ENCODE results near the gene CD109.
"Not testable (repeated sequence)": the region's sequence is repeated elsewhere in the genome, so short reads cannot be mapped to it uniquely, and the experiment has no call there.

Gene CD109

DNA sequence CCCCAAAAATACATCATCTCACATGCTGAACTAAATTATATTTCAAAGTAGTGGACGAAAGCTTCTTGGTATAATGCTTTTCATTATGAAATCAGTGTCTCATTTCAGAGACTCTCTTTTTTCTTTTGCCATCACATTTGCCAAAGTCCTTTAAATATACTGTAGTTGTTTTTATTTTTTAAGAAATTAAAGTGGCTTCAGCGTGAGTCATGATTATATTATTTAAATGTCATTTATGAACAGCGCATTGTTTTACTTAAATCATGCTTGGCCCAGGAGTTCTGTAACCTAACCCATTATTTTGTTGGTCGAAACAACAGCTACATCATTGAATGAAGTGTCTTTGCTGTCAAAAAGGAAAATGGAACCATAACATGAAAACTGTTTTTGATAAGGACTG, 100.9 kb downstream of the CD109 start:
- DNase-seq, result no peak

DNA sequence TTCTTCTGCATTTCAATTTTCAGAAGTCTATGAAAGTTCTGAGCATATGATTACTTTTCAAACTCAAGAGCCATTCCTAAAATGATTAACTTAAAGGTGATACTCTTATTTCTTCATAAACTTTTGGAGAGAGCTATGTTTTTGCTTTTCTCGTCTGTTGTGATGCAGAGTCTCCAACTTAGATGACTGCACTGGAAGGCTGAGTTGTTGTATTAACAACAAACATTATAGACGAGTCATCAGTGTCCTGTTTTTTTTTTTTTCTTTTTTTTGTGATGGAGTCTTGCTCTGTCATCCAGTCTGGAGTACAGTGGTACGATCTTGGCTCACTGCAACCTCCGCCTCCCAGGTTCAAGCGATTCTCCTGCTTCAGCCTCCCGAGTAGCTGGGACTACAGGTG, 101.9 kb downstream of the CD109 start:
- DNase-seq, result no peak

DNA sequence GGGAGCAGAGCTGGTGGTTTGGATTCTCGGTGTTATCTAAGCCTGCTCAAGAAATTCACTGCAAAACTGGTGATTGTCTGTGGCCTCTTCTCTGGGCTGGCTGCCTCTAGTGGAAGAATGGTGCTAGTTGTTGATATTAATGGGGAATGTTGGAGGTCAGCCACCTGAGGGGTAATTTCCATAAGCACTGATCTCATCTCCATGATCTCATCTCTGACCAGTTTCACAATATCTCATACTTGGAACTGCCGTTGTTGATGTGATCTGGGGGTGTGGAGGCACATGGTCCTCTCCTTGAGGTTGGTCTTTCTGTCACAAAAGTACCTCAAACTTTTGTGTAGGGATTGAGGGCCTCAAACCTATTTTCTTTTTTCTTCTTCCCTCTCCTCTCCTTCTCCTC, 102.6 kb downstream of the CD109 start:
- no peak for DNase-seq

DNA sequence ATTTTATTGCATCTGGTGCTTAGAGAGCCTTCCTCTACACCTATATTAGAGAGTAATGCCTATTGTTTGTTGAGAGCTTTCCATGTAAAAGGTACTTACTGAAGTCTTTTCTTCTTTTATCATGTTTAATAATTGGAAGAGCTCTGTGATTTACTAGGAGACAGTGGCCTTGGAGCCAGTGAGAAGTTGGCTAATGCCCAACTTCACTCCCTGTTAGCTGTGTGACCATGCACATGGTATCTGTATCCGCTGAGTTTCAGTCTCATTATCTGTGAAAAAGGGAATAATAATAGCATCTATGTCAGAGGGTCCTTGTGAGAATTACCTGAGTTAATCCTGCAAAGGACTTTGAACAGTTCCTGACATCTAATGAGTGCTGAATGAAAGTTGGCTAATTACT, 105.0 kb downstream of the CD109 start:
- DNase-seq, result no peak

DNA sequence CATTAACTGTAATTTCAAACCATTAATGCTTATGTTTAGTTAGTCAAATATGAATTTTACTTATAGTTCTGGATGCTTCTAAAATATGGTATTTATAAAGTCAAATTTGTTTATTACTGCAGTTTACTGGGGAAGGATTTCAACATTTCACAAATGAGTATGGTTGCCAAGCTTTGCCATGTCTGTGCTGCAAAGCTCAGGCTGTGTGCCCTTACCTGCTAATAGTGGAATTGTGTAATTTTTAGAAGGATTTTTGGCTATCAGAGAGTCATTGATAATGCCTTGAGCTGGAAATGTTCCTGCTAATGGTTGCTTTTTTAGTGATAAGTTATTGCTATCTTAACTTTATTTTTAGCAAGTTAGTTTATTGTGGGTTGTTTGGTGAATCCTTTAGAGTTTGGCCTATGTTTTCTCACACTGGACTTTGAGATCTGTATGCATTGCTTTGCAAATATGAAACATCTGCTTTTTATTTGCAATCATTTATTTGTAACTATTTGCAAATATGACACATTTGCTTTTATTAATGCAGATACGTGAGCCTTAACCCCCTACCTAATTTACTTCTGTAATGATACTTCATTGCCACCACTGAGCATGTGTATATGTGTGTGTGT, 105.8 kb downstream of the CD109 start:
- no peak for DNase-seq

DNA sequence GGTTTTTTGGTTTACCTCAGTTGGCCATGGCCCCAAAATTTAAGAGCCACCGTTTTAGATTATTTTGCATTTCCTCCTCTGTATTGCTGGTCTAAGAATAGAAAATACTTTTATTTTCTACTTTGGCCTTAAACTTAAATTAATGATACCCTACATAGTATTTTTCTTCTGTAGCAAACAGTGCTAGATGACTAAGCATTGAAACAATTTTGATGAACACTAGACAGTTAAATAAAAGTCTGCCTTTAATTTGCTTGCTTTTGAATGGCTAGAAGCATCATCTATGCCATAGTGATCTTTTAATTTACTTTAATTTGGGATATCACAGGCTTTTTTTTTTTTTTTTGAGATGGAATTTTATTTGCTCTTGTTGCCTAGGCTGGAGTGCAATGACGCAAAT, 106.4 kb downstream of the CD109 start:
- DNase-seq, result no peak

DNA sequence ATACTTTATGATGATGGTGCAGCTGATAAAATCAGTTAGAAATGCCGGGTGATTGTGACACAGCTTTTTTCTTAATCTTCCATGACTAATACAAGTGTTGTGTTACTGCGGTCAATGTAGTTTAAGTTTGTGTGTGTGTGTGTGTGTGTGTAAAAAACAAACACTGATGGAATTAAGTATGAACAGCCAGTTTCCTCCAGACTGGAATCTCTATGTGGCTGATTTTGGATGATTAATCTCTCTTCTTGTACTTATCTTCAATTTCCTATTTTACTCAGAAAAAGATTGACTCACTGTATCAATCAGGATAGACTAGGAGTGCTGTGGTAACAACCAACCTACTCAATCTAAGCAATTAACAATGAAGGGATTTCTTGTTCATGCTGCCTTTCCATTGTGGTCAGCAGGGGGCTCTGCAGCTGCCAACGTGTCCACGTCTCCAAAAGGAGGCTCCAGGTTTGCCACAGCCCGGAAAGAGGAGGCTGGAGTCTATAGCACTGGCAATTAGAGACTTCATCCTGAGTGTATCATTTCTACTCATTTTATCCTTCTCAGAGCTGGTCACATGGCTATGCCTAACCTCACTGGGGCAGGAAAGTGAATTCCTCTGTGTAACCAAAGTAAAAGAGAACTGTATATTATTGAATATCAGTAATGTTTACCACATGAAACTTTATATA, 107.7 kb downstream of the CD109 start:
- no peak for DNase-seq

DNA sequence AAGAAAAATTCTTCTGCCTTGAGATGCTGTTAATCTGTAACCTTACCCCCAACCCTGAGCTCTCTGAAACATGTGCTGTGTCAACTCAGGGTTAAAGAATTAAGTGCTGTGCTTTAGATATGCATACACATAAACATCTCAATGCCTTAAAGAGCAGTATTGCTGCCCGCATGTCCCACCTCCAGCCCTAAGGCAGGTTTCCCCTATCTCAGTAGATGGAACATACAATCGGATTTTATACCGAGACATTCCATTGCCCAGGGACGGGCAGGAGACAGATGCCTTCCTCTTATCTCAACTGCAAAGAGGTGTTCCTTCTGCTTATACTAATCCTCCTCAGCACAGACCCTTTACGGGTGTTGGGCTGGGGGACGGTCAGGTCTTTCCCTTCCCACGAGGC, 109.2 kb downstream of the CD109 start:
- DNase-seq, result not testable (repeated sequence)

DNA sequence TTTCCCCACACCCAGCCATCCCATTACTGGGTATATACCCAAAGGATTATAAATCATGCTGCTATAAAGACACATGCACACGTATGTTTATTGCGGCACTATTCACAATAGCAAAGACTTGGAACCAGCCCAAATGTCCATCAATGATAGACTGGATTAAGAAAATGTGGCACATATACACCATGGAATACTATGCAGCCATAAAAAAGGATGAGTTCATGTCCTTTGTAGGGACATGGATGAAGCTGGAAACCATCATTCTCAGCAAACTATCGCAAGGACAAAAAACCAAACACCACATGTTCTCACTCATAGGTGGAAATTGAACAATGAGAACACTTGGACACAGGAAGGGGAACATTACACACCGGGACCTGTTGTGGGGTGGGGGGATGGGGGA, 110.0 kb downstream of the CD109 start:
- DNase-seq, result not testable (repeated sequence)

DNA sequence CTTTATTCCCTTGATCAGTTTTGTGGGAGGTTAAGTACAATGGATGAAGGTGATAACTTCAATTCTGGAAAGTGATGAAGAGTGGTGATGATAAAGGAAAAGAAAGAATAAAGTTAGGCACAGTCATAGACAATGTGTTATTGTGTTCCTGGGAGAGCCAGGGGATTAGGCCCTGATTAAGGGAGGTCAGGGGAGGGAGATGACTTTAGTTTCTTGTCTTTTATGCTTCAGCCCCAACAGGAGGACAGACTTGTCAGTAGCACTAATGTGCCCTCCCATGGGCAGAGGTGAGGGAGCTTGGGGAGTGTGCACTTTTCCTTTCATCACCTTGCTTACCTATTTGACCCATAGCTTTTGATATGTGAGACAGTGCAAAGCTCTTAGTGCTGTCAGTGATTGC, 115.7 kb downstream of the CD109 start:
- no peak for DNase-seq

DNA sequence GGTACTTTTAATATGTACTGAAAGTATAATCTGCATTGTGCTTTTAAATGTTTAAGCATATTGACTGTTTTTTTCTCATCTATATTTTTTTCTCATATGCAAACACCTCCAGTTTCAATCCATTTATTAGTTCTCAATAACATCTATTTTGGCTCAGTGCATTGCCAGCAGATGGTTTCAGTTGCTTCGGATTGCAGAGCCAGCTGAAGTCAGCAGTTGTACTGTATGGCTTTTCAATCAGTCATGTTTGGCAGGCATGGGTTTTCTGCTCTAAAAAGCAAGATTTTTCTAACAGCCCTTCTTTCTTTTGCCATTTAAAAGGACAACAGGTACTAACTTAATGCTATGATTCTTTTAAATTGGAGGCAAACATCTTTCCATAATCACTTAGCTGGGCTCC, 121.2 kb downstream of the CD109 start:
- peak; percentile 7 for DNase-seq

DNA sequence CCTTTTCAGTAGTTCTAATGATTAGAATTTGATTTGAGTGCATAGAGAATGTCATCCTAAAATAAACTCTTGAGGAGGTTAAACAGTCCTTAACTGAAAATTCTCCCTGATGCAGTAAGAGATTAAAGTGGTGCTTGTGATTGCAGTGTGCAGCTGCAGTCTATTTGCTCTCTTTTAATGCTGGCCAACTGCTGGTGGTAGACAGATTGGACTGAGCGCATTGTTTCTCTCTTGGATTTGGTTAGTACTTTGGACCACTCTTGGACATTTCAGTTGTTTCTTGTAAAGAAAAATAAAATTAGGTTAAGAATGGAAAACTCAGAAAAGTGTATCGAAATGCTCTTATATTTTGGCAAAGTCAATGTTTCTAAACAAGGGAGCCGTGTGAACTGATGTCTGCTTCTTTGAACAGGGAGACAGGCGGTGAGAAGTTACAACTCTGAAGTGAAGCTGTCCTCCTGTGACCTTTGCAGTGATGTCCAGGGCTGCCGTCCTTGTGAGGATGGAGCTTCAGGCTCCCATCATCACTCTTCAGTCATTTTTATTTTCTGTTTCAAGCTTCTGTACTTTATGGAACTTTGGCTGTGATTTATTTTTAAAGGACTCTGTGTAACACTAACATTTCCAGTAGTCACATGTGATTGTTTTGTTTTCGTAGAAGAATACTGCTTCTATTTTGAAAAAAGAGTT, 127.2 kb downstream of the CD109 start:
- DNase-seq, result no peak

DNA sequence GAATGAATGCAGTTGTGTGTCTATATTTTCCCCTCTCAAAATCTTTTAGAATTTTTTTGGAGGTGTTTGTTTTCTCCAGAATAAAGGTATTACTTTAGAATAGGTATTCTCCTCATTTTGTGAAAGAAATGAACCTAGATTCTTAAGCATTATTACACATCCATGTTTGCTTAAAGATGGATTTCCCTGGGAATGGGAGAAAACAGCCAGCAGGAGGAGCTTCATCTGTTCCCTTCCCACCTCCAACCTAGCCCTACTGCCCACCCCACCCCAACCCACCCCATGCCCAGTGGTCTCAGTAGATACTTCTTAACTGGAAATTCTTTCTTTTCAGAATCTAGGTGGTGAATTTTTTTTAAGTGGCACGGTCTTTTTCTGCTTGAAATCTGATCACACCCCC, 127.8 kb downstream of the CD109 start:
- no peak for DNase-seq

DNA sequence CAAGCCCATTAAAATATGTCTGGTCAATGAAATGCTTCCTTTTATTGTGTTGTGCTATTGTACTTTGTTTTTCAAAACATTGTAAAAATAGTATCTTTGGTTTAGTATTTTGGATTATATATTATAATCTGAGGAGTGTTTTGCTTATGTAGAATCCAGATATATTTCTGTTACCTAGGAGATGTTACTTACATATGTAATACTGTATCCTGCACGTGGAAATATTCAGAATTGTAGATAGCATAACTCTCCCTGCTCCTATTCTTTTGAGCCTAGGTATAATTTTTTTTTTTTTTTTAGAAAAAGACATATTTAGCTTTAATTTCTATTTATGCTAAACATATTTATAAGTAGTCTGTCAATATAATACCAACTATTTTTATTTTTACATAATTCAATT, 130.6 kb downstream of the CD109 start:
- no peak for DNase-seq

DNA sequence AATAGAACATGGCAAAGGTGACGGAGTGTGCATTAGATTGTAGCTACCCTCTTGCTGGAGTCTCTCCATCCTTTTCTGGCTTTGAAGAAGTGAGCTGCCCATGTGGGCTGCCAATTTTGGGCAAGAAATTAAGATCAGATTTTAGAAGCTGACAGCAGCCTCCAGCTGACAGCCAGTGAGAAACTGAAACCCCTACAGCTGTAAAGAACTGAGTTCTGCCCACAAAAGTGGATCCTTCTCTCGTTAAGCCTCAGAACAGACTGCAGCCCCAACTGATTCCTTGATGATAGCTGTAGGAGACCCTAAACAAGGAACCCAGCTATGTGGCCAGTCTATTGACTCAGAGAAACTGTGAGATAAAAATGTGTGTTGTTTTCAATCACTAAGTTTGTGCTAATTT, 134.1 kb downstream of the CD109 start:
- DNase-seq, result no peak

DNA sequence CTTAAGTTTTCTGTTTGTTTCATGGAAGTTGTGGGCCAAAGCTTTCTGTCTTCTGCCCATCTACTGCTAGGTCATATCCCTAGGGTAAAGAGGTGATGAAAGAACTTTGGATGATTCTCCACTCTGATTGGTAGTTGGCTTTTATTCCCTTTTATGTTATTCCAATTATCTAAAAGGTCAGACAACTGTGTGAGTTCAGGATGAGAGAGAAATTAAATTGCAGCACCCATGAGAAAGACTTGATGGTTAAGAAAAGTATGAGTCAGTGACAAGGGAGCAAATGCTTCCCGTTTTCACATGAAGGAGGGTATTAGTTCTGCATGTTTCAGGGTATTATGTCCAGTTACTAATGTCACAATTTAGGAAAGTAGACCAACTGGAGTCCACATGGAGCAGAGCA, 136.3 kb downstream of the CD109 start:
- no peak for DNase-seq

DNA sequence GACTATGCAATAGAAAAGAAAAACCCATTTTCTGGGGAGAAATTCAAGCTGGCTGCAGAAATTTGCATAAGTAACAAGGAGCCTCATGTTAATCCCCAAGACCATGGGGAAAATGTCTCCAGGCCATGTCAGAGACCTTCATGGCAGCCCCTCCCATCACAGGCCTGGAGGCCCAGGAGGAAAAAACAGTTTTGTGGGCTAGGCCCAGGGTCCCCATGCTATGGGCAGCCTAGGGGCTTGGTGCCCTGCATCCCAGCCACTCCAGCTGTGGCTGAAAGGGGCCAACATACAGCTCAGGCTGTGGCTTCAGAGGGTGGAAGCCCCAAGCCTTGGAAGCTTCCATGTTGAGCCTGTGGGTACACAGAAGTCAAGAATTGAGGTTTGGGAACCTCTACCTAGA, 148.7 kb downstream of the CD109 start:
- DNase-seq, result not testable (repeated sequence)

DNA sequence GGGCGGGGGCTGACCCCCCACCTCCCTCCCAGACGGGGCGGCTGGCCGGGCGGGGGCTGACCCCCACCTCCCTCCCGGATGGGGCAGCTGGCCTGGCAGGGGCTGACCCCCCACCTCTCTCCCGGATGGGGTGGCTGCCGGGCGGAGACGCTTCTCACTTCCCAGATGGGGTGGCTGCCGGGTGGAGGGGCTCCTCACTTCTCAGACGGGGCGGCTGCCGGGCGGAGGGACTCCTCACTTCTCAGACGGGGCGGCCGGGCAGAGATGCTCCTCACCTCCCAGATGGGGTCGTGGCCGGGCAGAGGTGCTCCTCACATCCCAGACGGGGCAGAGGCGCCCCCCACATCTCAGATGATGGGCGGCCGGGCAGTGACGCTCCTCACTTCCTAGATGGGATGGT, 155.0 kb downstream of the CD109 start:
- not testable (repeated sequence) for DNase-seq

DNA sequence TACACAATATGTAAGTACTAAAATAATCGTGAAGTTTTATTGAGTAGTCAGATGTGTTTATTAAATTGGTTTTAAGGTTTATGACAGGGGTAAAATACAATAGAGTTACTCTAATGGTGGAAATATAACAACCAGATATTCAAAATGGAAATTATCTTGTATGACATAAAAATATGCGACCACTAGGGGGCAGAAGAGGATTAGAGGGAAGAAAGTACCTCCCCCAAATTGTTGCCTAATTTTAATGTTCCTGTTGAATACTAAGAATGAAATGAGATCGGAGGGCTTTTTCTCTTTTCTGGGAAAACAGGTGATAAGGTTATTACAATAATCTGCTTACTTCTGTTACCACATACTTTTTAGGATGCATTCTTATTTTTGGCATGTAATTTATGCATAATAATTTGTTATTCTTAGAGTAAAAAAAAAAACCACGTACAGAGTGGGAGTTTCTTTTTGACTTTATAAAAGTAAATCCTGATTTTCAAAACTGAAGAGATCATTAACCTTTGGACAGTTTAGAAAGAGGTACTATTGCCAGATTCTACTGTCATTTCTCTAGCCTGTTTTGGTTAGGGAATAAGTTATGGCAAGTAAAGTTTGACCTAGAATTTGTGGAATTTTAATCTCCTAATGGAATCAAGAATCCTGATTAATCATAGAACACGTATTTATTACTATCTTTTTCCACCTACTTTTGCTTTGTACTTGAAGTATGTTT, 159.2 kb downstream of the CD109 start:
- DNase-seq, result peak; percentile 35

DNA sequence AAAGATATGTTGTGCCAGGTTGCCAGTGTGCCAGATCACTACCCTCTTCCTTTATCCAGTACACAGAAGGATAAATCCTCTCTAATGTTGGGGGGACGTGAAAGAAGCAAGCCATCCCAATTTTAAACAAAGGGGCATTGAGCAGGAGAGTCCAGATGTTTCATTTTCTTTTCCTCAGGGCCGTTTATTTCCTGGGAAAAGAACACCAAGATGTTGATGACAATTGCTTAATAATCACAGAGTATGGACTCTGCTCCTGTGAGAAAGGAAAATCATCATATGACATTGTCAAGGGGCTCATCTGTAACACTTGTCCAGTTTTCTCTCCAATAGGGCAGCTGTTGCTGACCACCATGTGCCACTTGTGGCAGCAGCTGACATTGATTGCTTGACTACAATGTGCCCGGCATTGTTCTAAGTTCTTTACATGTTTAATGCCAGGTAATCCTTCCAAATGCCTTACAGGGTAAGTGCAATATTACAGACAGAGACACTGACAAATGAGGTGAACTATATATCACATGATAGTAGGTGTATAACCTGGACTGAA, 161.4 kb downstream of the CD109 start:
- no peak for DNase-seq

DNA sequence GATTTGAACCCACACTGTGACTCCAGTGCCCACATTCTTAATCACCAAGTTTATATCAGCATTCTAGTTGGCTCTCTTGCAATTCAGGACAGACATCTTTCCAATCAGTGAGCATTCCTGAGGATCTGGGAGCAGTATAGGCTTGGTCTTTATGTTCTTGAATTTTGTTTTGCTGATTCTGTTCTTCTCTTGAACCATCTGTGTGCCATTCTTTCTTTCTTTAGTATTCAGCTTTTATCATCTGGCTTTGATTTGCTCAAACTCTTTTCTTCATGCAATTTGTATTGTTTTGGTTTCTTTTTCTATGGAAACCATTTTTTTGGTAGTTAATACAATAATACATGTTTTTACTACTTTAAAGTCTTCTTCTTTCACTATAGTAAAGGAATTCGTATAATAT, 162.4 kb downstream of the CD109 start:
- DNase-seq, result no peak

DNA sequence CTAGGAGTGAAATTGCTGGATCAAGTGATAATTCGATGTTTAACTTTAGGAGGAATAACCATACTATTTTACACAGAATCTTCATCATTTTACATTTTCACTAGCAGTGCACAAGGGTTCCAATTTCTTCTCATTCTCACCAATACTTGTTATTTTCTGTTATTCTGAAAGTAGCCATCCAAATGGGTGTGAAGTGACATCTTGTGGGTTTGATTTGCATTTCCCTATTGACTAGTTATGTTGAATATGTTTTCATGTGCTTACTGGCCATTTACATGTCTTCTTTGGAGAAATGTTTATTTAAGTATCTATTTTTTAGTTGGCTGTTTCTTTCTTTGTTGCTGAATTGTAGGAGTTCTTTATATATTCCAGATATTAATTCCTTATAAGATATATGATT, 164.3 kb downstream of the CD109 start:
- no peak for DNase-seq

DNA sequence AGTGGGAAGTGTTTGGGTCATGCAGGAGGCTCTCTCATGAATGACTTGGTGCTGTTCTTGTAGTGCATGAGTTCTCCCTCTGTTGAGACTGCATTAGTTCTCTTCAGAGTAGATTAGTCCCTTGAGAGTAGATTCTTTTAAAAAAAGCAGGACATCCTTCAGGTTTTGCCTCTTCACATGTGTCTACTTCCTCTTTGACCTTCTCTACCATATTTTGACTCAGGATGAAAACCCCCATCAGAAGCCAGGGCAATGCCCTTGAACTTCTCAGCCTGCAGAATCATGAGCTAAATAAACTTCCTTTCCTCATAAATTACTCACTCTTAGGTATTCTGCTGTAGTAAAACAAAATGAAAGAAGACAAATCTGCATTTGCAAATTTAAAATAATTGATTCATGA, 170.3 kb downstream of the CD109 start:
- no peak for DNase-seq

DNA sequence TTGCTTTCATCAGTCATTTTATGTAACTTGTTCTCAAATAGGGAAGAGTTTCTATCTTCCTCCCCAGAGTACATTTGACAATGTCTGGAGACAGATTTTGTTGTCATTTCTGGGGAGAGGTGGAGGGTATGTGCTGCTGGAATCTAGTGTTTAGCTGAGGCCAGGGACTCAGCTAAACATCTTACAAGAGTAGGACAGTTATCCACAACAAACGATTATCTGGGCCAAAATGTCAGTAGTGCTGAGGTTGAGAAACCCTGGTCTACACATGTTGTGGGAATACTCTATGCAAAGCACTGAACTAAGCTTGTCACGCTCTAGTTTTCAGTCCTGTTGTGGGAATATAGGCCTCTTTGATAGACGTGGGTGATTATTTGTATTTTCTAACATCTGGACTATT, 171.4 kb downstream of the CD109 start:
- DNase-seq, result no peak

Data from NCI-H1694 (cell line).